NOMO-1 (cell line): ENCODE results near the gene CPE.
"Not testable (repeated sequence)": the region's sequence is repeated elsewhere in the genome, so short reads cannot be mapped to it uniquely, and the experiment has no call there.

ENCODE experiments used
- DNase-seq, 2 experiments: peaks; one replicate each; lab custom pipeline; 2025; ENCODE audit not compliant: unreplicated experiment in 2 of 2; lab: John Stamatoyannopoulos, UW

CPE gene

GRCh38 chr4:165403048-165403447 lies 24.2 kb downstream of the CPE start:
- DNase-seq, result no peak

GRCh38 chr4:165403637-165404036 lies 24.8 kb downstream of the CPE start:
- DNase-seq, result no peak

- no peak for DNase-seq
Measured at GRCh38 chr4:165404080-165404479, 25.3 kb downstream of the CPE start.

GRCh38 chr4:165404696-165405095 lies 25.9 kb downstream of the CPE start:
- DNase-seq, result no peak

DNA sequence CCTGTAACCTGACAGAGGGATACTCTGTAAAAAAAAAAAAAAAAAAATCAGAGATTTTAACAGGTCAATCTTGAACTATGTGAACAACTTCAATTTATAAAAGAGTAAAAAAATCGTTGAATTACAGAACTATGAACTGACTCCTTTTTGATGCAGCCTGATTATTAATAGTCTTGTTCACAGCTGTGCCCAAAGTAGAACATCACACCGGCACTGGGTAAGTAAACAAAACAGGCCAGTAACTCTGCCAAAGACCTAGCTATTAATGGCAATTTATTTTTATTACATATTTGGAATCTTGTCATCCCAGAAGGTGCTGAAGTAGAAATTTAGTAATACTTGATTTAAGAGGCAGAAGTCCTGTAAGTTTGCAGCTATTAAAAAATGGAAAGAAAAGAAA lies 31.4 kb downstream of the CPE start:
- no peak for DNase-seq

DNA sequence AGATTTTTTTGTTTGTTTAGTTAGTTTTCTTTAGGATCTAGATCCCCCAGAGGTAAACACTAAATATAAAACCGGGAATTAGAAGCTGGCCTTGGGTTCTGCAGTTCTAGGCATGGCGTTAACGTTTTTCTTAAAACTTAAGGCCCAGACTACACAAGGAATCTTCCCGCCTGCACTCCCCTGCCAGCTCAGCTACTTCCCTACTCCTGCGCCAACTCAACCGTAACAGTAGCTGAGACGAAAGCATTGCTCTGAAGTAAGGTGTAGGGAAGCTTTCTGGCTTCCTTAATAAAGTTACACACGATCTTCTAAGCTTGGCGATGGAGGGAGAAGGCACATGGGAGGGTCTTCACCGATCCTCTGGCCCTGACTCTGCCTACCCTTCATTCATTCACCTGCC lies 37.1 kb downstream of the CPE start:
- no peak for DNase-seq

DNA sequence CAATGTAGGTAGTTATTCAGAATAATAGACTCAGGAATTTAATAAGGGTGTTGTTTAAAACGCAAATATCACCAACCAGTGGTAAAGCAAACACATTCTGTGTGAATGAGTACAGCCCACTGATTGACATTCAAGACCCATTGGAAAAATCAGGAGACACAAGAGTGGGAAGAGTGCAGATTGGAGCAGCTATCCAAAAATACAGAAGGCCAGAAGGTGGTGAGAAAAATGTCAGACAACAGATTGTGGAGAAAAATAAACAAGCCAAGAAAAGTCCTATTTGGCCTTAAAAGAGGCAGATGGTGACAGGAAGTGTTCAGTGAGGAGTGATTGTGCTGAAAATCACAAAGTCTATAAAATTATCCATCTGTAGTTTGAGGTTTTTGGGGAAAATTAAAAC lies 39.3 kb downstream of the CPE start:
- no peak for DNase-seq

- DNase-seq, result no peak
Measured at GRCh38 chr4:165425629-165426028, 46.8 kb downstream of the CPE start.

- no peak for DNase-seq
Measured at GRCh38 chr4:165426331-165426730, 47.5 kb downstream of the CPE start.

DNA sequence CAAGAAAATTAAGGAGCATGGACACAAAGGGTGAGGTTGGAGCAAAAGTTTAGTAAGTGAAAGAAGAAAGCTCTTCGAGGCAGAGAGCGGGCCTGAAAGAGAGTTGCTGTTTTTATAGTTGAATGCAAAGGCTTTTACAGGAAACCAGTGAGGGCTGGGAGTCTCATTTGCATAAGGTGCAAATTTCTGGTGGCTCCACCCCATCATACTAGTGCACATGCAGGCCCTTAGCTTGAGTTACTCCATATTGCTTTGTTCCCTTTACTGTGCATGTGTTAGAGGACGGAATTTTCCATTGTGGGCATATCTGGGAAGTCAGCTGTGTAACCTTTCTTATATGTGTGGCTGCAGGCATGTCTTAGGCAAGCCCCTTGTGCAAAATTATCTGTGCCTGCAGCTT lies 48.0 kb downstream of the CPE start:
- no peak for DNase-seq

- no peak for DNase-seq
Measured at GRCh38 chr4:165428957-165429356, 50.1 kb downstream of the CPE start.

DNA sequence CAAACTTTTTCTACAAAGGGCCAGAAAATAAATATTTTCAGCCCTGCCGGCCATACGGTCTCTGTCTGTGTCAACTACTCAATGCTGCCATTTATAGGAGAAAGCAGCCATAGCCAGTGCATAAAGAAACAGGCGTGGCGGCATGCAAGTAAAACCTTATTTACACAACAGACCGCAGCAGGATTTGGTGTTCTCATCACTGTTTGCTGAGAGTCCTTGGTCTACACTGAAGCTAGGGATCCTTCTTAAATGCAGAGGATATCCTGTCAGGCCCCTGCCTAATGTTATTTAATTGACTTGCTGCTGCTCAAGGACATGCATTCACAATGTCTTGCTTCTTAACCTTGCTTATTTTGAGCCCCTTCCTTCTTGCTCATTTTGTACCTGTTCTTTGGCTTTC lies 54.7 kb downstream of the CPE start:
- no peak for DNase-seq

DNA sequence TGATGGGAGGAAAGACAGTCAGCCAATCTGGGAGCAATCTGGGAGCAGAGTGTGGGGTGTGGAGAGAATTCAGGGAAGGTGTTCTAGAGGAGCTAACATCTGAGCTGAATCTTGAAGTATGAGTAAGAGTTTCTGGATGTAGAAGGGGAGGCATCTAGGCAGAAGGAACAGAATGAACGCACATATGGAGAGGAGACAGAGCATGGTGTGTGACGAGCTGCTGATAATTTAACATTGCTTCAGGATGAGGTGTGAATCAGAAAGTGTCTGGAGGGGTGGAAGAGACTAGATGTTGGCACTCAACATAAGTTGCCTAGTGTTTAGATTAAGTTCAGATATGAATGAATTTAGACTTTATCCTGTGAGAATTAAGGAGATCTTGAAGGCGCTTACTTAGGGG lies 58.9 kb downstream of the CPE start:
- no peak for DNase-seq

- no peak for DNase-seq
Measured at GRCh38 chr4:165439344-165439743, 60.5 kb downstream of the CPE start.

GRCh38 chr4:165439981-165440380 lies 61.2 kb downstream of the CPE start:
- no peak for DNase-seq

GRCh38 chr4:165440415-165441158 lies 61.8 kb downstream of the CPE start:
- DNase-seq, result no peak

- no peak for DNase-seq
Measured at GRCh38 chr4:165443276-165443675, 64.5 kb downstream of the CPE start.

DNA sequence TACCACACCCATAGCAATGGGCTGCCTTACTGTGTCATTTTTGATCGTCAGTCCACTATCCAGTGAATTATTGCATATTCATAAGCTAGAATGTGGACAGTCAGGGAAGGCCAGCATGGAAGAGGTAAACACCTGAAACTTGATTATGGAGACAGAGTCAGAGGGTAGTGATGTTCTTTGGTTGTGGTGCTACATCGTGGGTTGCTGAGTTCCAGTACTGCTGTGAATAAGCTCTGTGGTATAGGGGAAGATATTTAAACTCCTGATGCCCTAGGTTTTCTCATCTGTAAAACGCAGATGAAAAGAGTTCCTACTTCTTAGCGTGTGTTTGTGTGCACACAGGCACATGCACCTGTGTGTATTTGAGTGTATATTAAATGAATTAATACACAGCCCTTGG lies 69.9 kb downstream of the CPE start:
- DNase-seq, result no peak

DNA sequence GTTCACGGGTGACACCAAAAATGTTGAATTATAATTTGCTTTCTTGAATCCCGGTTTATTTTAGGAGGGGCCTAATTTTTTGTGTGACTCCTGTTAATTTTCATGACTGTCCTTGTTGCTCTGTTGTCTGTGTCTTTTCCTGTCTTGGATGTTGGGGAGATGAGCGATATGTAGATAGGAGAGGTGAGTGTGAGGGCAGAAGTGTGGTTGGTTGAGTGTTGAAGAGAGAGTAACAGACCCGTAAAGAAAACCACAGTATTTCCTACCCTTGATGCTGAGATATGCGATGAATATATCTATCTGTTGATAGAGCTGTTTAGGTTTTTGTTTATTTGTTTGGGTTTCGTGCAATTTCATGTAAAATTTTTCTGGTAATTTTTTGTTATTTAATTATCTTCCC lies 70.5 kb downstream of the CPE start:
- no peak for DNase-seq

DNA sequence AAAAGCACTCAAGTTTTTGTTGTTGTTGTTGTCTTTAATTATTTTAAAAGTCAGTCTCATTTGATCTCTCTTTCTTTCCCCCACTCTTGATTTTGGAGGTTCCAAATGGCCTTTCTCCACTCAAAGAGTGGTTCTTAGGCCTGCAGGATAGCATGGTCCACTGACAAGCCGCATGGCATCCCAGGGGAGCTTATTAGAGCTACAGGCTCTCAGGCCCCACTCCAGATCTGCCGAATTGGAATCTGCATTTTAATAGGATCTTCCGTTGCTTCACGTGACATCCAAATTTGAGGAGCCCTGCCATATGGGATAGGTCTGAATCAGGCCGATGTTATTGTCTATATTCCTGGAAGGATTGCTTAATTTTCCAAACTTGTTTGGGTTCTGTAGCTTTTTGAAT lies 72.1 kb downstream of the CPE start:
- DNase-seq, result no peak

- not testable (repeated sequence) for DNase-seq
Measured at GRCh38 chr4:165453140-165453539, 74.3 kb downstream of the CPE start.

DNA sequence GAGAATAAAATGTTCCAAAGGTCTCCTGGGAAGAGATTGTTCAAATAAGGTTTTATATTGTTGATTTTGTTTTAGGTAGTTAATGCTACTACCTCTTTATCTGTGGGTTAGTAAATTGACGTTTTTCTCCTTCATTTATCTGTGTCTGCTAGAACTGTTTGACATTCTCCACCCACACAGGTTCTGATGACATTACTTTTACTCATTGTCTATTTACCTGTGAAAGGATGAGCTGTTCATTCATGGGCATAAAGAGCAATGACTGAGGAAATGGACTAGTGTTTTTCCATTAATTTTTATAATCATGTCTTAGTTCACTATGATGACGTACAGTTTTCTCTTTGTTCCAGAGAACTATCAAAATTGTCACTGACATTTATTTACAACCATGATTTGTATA lies 75.6 kb downstream of the CPE start:
- no peak for DNase-seq

- DNase-seq, result no peak
Measured at GRCh38 chr4:165457793-165458192, 79.0 kb downstream of the CPE start.
